Caco-2 (cell line): ENCODE measurements around the gene PTPN7. TPM values are rescaled to one million over a fixed set of nuclear protein-coding genes. Genes with fewer than 3 reads are reported as not detected.

Source experiments
- BruUV-seq: library from RNA; stranded (reverse); fragments of 400-500 nt; replicated peaks from 2 replicates; lab custom pipeline; 2021; lab: Mats Ljungman, UMichigan
- CTCF ChIA-PET: fragments of 300-600 bp; sonication (Branson Sonifier 250); formaldehyde crosslinking; loops from one replicate; lab custom pipeline; 2022; ENCODE audit warnings: antibody characterized with exemption; lab: Charles Lee
- POLR2A ChIA-PET: fragments of 300-600 bp; sonication (Branson Sonifier 250); formaldehyde crosslinking; loops from one replicate; lab custom pipeline; 2022; ENCODE audit warnings: antibody characterized with exemption; lab: Charles Lee
- DNase-seq, 2 experiments: peaks; one replicate each; pipeline versions ENCODE4 v3.0.0 to v3.0.0-alpha.2; 2020 to 2022
- H3K27me3 ChIP-seq: replicated peaks from 2 replicates; pipeline ENCODE4 v1.6.0; 2011; ENCODE audit warnings: low read length; ENCODE audit not compliant: control insufficient read depth, insufficient read depth
- H3K36me3 ChIP-seq: 2 replicates; pipeline ENCODE4 v1.5.1; 2011; ENCODE audit warnings: low read length; ENCODE audit not compliant: control insufficient read depth, insufficient read depth
- H3K4me1 ChIP-seq: fragments of 250-450 bp; sonication (Bioruptor Pico); 2 replicates; pipeline ENCODE4 v1.5.1; 2020; ENCODE audit warnings: mild to moderate bottlenecking
- H3K4me3 ChIP-seq: 2 replicates; pipeline ENCODE4 v1.5.1; 2011; ENCODE audit warnings: low read depth, mild to moderate bottlenecking, control low read depth, low read length
- H3K9me3 ChIP-seq: fragments of 250-450 bp; sonication (Bioruptor Pico); 2 replicates; pipeline ENCODE4 v1.5.1; 2020; ENCODE audit warnings: mild to moderate bottlenecking, moderate library complexity
- H3K27ac Mint-ChIP-seq: one replicate; pipeline ENCODE4 v1.8.0; 2022; ENCODE audit warnings: mixed read lengths; ENCODE audit not compliant: unreplicated experiment
- H3K27me3 Mint-ChIP-seq: one replicate; pipeline ENCODE4 v1.8.0; 2022; ENCODE audit warnings: mixed read lengths; ENCODE audit not compliant: insufficient read depth, unreplicated experiment
- H3K36me3 Mint-ChIP-seq: one replicate; pipeline ENCODE4 v1.8.0; 2022; ENCODE audit warnings: mild to moderate bottlenecking, mixed read lengths; ENCODE audit not compliant: insufficient read depth, unreplicated experiment
- H3K4me1 Mint-ChIP-seq: one replicate; pipeline ENCODE4 v1.8.0; 2022; ENCODE audit warnings: low read depth, mixed read lengths; ENCODE audit not compliant: unreplicated experiment
- H3K4me3 Mint-ChIP-seq: one replicate; pipeline ENCODE4 v1.8.0; 2022; ENCODE audit warnings: mild to moderate bottlenecking, moderate library complexity, mixed read lengths; ENCODE audit not compliant: unreplicated experiment
- H3K9me3 Mint-ChIP-seq: one replicate; pipeline ENCODE4 v1.8.0; 2022; ENCODE audit warnings: mixed read lengths; ENCODE audit not compliant: unreplicated experiment
- CTCF ChIP-seq, 2 experiments: fragments of 200-600 bp in 1 of 2; IDR thresholded peaks; 1 replicate in 1 of 2; 2 replicates in 1 of 2; pipeline versions ENCODE4 v1.5.1 to v1.8.0; 2011 to 2022; ENCODE audit warnings: antibody characterized with exemption in 1 of 2, control low read depth in 1 of 2, inconsistent platforms in 1 of 2, low read depth in 1 of 2, low read length in 1 of 2, mild to moderate bottlenecking in 1 of 2, moderate library complexity in 1 of 2; ENCODE audit not compliant: insufficient read depth in 1 of 2, severe bottlenecking in 1 of 2, unreplicated experiment in 1 of 2
- intact Hi-C: fragments of 100-400 bp; cut with micrococcal nuclease; formaldehyde crosslinking; loops from one replicate; pipeline ENCODE4 v1.10.0; 2022; ENCODE audit not compliant: unreplicated experiment
- total RNA-seq: library from RNA; stranded (reverse); gene quantifications from 2 replicates; pipeline ENCODE4 v1.2.3, GENCODE V29; 2022

Gene PTPN7
- total RNA-seq, 1 experiment from 2014 or later, result not detected

- intact Hi-C loops, result no loop called here
- H3K4me1 Mint-ChIP-seq, result no peaks in the 10 kb centered on the region
- no TSS peak for BruUV-seq
- no peaks in the 10 kb centered on the region for H3K27me3 Mint-ChIP-seq
- H3K4me3 Mint-ChIP-seq, result no peak overlapping the region
- ChIA-PET POLR2A (no interaction called here), CTCF (interaction anchor here (0.8 kb wide), 1 partner anchor 11 kb away, joined by 3 read pairs; no protein-coding TSS in a partner anchor)
- H3K9me3 Mint-ChIP-seq, result no peaks in the 10 kb centered on the region
- H3K4me1 ChIP-seq, result peaks cover 7% of the 10 kb centered on the region; the same call in 1 of the 2 replicates
- no peak overlapping the region for H3K27ac Mint-ChIP-seq
- no peak for DNase-seq
- no peaks in the 10 kb centered on the region for H3K27me3 ChIP-seq
- no peaks in the 10 kb centered on the region for H3K36me3 Mint-ChIP-seq
- H3K4me3 ChIP-seq, result no peak overlapping the region
- no peaks in the 10 kb centered on the region for H3K36me3 ChIP-seq
- H3K9me3 ChIP-seq, result no peaks in the 10 kb centered on the region
- TF ChIP-seq CTCF (IDR thresholded peaks at IDR 0.05; ENCODE audit: insufficient read depth in 1 of 2, low read depth in 1 of 2, low read length in 1 of 2, severe bottlenecking in 1 of 2, unreplicated experiment in 1 of 2), result no peak
Measured at GRCh38 chr1:202165942-202166843, 5.8 kb upstream of the PTPN7 start.

- Mint-ChIP-seq H3K27me3 (no peaks in the 10 kb centered on the region), H3K9me3 (no peaks in the 10 kb centered on the region), H3K4me3 (no peak overlapping the region), H3K27ac (no peak overlapping the region), H3K36me3 (no peaks in the 10 kb centered on the region), H3K4me1 (no peaks in the 10 kb centered on the region)
- no peak overlapping the region for H3K4me3 ChIP-seq
- no peak for TF ChIP-seq CTCF (IDR thresholded peaks at IDR 0.05; ENCODE audit: insufficient read depth in 1 of 2, low read depth in 1 of 2, low read length in 1 of 2, severe bottlenecking in 1 of 2, unreplicated experiment in 1 of 2)
- intact Hi-C loops, result no loop called here
- H3K36me3 ChIP-seq, result no peaks in the 10 kb centered on the region
- CTCF ChIA-PET, result interaction anchor here (0.8 kb wide), 1 partner anchor 11 kb away, joined by 3 read pairs; no protein-coding TSS in a partner anchor
- peaks cover 7% of the 10 kb centered on the region; the same call in 1 of the 2 replicates for H3K4me1 ChIP-seq
- POLR2A ChIA-PET, result no interaction called here
- no peaks in the 10 kb centered on the region for H3K27me3 ChIP-seq
- no peak for DNase-seq
- H3K9me3 ChIP-seq, result no peaks in the 10 kb centered on the region
- BruUV-seq, result no TSS peak
Measured at GRCh38 chr1:202165267-202165941, 5.0 kb upstream of the PTPN7 start.

- TF ChIP-seq CTCF (IDR thresholded peaks at IDR 0.05; ENCODE audit: insufficient read depth in 1 of 2, low read depth in 1 of 2, low read length in 1 of 2, severe bottlenecking in 1 of 2, unreplicated experiment in 1 of 2), result no peak
- H3K27me3 Mint-ChIP-seq, result no peaks in the 10 kb centered on the region
- Histone ChIP-seq H3K9me3 (no peaks in the 10 kb centered on the region), H3K36me3 (no peaks in the 10 kb centered on the region), H3K27me3 (no peaks in the 10 kb centered on the region), H3K4me1 (peaks cover 7% of the 10 kb centered on the region; the same call in 1 of the 2 replicates), H3K4me3 (no peak overlapping the region)
- H3K9me3 Mint-ChIP-seq, result no peaks in the 10 kb centered on the region
- DNase-seq, result no peak
- no peak overlapping the region for H3K27ac Mint-ChIP-seq
- H3K4me1 Mint-ChIP-seq, result no peaks in the 10 kb centered on the region
- H3K36me3 Mint-ChIP-seq, result no peaks in the 10 kb centered on the region
- POLR2A ChIA-PET, result no interaction called here
- BruUV-seq, result no TSS peak
- H3K4me3 Mint-ChIP-seq, result no peak overlapping the region
- CTCF ChIA-PET, result no interaction called here
- intact Hi-C loops, result no loop called here
Measured at GRCh38 chr1:202164271-202165037, 4.1 kb upstream of the PTPN7 start.
